PFSK-1 (cell line): ENCODE measurements around the gene PRR18.

Experiments used
- FOXP2 ChIP-seq: optimal IDR thresholded peaks from 2 replicates; pipeline ENCODE3; 2011; ENCODE audit warnings: borderline replicate concordance, control low read depth, inconsistent platforms; ENCODE audit not compliant: insufficient read depth; ENCODE audit errors: extremely low read length, extremely low read depth
- POLR2AphosphoS5 ChIP-seq: IDR thresholded peaks from 2 replicates; pipeline ENCODE4 v1.6.1; 2012; ENCODE audit warnings: low read depth, mild to moderate bottlenecking, control low read depth, low read length, moderate library complexity
- REST ChIP-seq, 2 experiments: IDR thresholded peaks; 2 replicates each; pipeline versions ENCODE4 v1.6.1 to v1.8.0; 2011 to 2012; ENCODE audit warnings: low read depth in 2 of 2, low read length in 2 of 2, control low read depth in 1 of 2, inconsistent platforms in 1 of 2, mild to moderate bottlenecking in 1 of 2, moderate library complexity in 1 of 2; ENCODE audit not compliant: insufficient read depth in 1 of 2
- SIN3A ChIP-seq: IDR thresholded peaks from 2 replicates; pipeline ENCODE4 v1.6.1; 2012; ENCODE audit warnings: mild to moderate bottlenecking, low read length, moderate library complexity, borderline replicate concordance; ENCODE audit not compliant: insufficient read depth
- TAF1 ChIP-seq: IDR thresholded peaks from 2 replicates; pipeline ENCODE4 v1.6.1; 2012; ENCODE audit warnings: low read length, control low read depth, borderline replicate concordance; ENCODE audit not compliant: insufficient read depth

The PRR18 gene

GRCh38 chr6:166305562-166306117 is 2.6 kb downstream of the PRR18 start:
- TF ChIP-seq TAF1 (no peak), FOXP2 (no peak), SIN3A (no peak), REST (IDR thresholded peaks at IDR 0.05; ENCODE audit: insufficient read depth in 1 of 2, low read depth in 2 of 2, low read length in 2 of 2) (no peak), POLR2AphosphoS5 (no peak)

GRCh38 chr6:166304106-166304505 is 4.1 kb downstream of the PRR18 start:
- TF ChIP-seq POLR2AphosphoS5, result no peak
- no peak for TF ChIP-seq TAF1
- TF ChIP-seq SIN3A, result no peak
- TF ChIP-seq REST (IDR thresholded peaks at IDR 0.05; ENCODE audit: insufficient read depth in 1 of 2, low read depth in 2 of 2, low read length in 2 of 2), result no peak; a peak in 1 of 4 replicates
- TF ChIP-seq FOXP2, result no peak

DNA sequence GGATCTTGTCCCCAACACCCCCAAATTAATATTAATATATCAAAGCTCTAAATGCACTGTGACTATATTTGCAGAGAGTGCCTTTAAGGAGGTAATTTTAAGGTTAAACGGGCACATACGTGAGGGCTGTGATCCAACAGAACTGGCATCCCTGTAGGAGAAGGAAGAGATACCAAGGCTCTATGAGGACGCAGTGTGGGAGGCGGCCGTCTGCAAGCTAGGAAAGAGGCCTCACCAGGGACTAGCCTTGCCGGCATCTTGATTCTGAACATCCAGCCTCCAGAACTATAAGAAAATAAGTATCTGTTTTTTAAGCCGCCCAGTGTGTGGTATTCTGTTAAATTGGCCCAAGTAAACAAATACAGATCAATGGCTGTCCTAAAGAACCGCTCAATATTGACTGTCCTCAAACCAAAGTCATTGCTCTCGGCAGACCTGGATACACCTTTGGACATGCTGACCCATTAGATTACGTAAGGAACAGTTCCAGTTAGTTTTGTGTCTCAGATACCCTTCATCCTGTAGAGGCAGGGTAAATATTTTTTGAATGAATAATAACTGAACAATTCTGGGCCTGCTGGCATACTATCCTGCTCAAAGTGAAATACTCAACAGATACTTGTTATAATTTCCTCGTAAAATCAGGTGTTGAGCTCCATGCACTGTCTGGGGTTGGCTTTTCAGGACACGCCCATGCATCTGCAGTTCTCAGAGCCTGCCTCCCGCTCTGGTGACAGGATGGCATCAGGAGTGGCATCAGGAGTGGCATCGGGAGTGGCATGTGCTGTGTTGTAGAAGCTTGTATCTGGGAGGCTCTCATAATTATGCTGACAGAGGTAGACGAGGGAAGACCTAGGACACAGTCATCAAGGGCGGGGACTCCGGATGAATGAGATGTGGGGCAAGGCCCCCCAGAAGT is 6.3 kb downstream of the PRR18 start:
- TF ChIP-seq TAF1 (no peak), SIN3A (no peak), POLR2AphosphoS5 (no peak), FOXP2 (no peak), REST (IDR thresholded peaks at IDR 0.05; ENCODE audit: insufficient read depth in 1 of 2, low read depth in 2 of 2, low read length in 2 of 2) (no peak)

GRCh38 chr6:166300357-166300987 is 7.7 kb downstream of the PRR18 start:
- TF ChIP-seq REST (IDR thresholded peaks at IDR 0.05; ENCODE audit: insufficient read depth in 1 of 2, low read depth in 2 of 2, low read length in 2 of 2) (no peak), SIN3A (no peak), POLR2AphosphoS5 (no peak), TAF1 (no peak), FOXP2 (no peak)
